NCI-H128 (cell line): ENCODE results near the gene GRIPAP1.
A peak's percentile ranks its signal among the peaks of the same experiment; 100 is the strongest.

Experiments
- DNase-seq: peaks from one replicate; lab custom pipeline; 2025; ENCODE audit not compliant: unreplicated experiment; lab: John Stamatoyannopoulos, UW

The GRIPAP1 gene

DNA sequence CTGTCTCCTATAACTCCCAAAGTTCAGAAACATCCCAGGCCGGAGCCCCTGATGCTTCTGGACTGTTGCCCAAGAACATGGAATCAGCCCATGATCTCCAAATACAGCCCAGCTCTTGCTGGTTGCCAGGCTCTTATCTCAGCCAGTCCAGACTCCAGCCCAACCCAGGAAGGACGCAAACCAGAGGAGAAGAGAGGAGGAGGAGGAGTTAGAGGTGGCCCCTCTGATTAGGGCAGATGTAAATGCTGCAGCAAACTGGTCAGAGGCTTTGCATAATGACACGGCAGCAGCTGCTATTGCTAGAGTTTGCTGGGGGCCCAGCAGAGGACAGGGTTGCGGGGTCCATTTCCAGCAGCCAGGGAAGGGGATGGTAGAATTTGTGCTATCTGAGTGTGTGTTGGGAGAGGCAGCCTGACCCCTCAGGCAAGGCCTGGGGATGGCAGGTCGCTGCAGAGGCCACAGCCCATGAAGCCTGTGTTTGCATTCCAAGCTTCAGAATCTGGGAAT, 40.4 kb downstream of the GRIPAP1 start:
- no peak for DNase-seq

DNA sequence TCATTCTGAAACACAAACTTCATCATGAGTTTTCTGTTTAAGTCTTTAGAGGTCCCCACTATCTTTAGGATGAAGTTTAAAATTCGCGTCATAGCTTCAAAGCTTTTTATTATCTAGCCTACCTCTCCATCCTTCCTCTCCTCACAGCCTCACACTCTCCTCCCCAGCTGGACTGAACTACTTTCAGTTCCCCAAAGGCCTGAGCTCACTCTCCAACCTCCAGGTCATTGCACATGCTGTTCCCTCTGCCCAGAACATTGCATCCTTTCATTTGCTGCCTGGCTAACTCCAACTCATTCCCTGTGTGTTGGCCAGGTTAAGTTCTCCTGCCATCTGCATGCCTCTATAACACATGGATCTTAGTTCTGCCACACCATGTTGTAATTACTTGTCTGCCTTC, 41.8 kb downstream of the GRIPAP1 start:
- no peak for DNase-seq

DNA sequence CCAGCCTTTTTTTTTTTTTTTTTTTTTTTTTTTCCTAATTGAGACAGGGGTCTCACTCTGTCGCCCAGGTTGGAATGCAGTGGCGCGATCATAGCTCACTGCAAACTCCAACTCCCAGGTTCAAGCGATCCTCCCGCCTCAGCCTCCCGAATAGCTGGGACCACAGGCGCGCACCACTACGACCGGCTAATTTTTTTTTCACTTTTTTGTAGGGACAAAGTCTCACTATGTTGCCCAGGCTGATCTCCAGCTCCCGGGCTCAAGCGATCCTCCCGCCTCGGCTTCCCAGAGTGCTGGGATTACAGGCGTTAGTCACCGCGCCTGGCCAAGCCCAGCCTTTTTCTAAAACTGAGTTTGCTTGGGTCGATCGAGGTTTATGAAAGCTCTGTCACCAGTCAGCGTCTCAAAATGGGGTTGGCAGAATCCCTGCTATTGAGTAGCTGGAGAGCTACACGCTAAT, 43.4 kb downstream of the GRIPAP1 start:
- DNase-seq, result no peak

DNA sequence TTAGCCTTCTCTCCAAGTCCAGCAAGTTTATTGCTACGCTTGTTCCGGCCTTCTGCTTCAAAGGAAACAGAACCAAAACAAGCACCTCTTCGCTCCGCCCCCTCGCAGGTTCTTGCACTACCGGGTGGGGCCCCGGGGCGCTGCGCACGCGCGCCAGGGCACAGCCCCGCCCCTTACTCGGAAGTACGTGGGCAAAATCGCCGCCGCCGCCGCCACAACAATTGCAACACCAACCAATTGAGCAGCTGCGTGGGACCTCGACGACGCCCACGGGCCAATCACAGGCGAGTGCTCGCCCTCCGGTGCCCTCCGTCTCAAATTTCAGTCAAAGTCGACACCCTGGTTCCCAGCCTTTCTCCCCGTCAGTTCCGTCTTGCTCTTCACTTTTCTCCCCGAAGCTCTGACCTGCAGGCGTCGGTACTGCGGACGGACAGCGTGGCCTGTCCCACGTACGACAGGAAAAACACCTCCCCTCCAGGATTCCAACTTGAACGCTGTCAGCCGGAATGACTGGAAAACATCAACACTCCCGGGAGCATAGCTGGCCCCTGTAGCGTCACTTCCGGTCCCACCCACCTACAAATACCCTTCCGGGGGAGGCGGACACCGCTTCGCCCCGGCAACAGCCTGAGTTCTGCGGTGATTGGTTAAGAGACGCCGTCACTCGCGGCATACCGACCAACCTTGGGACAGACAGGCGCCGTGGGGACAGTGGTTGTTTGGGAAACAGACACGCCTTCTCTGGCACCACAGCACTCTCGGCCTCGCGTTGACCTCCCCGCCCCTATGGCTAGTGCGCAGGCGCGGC, 44.0 kb downstream of the GRIPAP1 start:
- DNase-seq, result peak; percentile 95

DNA sequence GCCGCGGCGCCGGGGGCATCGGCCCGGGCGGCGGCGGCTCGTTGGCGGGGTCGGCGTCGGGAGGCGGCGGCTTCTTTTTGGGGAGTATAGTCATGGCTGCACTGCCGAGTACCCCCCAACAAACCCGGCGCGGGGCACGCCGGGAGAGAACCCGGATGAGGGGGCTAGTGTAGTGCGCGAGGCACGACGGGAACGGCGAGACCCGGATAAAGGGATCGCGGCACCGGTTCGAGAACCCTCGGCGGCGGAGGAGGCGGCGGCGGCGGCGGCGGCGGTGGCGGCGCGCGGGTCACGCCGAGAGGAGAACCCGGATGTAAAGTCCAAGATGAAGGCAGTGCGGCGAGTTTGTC, 44.6 kb downstream of the GRIPAP1 start, which contains the start of gene OTUD5:
OTUD5 (minus strand) TSS at position 131 of the 350 bp plus-strand sequence; CDS start at position 94, 37 bp downstream.
- DNase-seq, result peak; percentile 58

DNA sequence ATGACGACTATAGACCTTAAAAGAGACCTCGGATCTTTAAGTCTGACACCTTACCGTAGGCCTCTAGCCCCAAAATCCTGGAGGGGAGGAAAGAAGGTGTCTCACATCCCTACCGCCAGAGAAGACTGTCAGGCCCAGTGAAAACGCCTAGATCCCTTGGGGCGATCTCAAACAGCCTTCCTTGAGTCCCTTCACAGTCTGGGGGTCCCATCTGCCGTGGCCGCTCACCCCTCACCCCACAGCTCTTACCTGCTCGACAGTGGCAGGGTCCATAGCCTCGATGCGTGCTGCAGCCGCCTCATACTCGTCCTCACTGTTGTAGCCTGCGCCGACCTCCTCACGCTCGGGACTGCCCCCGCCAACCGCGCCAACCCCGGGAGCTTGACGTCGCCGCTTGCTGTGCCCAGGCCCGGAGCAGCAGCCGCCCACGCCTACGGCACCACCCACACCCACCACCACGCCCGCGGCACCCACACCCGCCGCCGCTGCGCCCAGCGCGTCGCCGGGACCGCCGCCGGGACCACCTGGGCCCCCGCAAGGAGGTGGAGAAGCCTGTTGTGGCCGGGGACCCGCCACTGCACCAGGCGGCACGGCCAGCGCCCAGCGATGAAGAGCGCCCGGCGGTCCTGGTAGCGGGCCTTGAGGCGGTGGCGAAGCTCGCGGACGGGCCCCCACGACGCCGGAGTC, 45.2 kb downstream of the GRIPAP1 start:
- DNase-seq, result no peak

DNA sequence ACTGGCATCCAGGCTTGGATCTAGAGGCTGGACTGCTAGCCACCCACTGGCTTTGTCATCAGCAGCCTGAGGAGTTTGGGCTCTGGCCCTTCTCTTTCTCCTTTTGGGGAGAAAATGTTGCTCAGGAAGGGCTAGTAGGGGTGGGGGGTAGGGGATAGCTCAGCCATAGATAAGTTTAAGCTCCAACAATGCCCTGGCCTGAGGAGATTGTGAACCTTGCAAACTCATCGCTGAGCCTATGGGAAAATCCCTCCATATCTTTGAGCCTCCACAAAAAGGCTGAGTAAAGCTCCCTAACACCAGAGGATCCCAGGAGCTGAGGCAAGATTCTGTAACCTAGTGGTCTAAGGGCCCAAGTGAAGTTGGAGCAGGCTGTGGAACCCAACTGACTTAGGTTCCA, 53.5 kb downstream of the GRIPAP1 start:
- no peak for DNase-seq

DNA sequence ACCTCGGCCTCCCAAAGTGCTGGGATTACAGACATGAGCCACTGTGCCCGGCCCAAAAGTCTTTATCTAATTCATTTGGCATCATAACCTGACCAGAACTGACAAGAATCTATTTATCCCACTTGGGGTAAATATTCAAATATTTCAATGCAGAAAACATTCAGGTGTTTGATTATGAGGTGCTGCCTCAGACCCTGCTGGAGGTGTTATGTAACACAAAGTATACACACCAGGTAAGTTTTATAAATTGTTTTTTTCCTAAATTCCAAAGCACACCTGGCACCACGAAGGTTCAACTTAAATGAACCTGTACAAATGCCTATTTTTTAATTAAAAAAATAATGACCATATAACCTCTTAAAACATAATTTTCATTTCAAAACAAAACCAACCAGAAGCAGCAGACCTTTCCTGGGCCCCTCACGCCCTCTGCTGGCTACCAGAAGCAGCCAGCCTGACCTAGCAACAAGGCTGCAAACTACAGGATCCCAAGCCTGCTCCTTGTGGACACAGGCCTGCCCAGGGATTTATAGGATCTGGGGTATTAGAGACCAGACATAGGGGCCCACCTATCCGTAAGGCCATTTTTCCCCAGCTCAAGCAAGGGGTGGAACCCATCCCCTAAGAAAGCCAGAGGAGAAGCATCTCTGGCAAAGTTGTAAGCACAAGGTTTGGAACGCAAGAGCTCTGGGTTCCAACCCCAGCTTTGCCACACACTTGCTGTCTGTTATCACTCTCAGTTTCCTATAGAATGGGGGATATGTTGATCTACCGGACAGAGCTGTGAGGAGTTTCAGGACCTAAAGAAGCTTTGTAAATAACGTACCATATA, 56.3 kb downstream of the GRIPAP1 start:
- peak; percentile 2 for DNase-seq

DNA sequence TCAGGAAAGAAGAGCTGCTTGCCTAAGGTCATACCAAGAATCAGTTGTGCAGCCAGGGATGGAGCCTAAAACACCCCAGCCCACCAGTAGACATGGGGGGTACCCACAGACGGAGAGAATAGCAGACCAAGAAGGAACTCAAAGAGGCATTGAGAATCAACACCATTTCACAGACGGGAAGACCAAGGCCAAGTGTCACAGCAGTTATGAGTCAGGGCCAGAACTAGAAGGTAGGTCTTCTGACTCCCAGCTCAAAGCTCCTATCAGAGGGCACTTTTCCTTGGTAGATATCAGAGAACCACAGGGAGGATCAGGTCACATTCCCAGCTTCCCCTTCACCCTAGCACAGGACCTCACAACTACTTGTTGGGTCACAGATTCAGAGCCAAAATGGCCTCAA, 59.2 kb downstream of the GRIPAP1 start:
- no peak for DNase-seq

DNA sequence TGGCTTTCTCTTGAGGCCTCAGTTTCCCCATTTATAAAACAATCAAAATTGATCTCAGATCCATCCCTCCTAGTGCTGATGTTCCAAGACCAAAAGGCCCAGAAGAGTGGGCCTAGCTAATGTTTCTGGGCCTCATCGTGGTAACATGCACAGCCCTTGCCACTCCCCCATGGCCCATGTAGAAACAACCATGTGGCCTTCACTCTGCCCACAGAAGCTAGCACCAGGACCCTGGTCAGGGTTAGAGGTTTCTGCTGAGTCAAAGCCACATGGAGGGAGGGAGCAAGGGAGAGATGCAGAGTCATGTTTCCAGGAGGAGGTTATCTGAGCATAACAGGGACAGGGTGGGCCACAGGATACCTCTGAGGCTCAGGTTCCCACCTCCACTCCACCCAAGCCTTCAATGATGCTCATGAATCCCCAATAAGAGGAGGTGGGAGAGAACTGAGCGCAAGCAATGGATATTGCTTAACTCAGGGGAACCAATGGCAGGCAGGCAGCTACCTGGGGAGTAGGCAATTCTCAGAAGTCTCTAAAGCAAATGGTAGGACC, 61.6 kb downstream of the GRIPAP1 start:
- no peak for DNase-seq

DNA sequence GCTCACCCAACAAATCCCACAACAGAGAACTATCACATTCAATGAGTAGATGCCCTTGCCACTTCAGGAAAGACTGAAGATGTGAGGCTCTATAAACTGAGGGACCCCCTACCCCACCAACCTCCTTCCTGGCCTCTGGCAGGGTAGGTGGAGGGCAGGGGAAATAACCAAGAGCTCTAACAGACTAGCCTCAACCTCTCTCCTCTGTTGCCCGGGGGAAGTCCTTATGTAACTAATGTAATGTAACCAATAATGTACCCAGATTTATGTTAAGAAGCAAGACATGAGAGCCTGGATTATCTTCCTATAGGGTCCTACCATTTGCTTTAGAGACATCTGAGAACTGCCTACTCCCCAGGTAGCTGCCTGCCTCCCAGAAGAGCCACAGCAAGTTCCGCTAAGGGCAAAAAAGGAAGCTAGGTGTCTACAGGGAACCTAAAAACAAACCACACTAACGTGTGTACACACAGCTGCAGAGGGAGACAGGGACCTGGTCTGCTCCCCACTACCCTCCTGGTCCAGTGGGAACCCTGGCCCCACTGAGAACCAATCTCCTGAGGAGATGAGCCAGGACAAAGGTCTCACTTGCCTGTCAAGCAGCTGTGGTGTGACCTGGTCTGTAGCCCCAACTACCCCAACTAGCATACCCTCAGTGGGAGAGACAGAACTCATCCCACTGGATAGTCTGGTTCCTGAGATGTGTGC, 62.4 kb downstream of the GRIPAP1 start:
- no peak for DNase-seq

DNA sequence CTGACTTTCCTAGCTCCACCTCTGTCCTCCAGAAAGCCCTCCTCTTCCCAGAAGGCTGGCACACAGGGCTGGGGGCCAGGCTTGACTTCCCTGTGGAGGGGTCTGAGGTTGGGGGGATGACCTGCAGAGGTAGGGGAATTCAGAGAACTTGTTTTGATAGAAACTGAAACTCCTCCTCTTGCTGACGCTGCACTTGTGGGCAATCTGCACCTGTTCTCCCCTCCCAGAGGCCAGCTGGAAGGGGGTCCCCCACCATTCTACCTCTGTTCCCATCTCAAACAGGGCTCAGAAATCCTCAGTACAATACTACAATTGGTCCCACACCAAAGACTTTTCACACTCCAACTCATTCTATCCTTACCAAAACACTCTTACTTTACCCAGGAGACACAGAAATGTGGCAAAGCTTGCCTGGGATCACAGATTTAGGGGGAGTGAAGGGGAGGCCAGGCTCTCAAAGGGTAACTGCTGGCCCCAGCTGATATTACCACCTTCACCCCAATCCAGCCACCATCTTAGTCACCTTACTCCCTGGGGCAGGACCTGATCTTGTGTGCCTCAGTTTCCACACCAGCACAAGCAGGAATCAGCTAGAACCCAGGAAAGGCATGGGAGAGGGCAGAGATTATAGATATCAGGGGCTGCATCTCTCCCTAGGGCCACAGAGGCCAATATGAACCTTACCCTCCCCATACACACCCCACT, 63.2 kb downstream of the GRIPAP1 start:
- no peak for DNase-seq

DNA sequence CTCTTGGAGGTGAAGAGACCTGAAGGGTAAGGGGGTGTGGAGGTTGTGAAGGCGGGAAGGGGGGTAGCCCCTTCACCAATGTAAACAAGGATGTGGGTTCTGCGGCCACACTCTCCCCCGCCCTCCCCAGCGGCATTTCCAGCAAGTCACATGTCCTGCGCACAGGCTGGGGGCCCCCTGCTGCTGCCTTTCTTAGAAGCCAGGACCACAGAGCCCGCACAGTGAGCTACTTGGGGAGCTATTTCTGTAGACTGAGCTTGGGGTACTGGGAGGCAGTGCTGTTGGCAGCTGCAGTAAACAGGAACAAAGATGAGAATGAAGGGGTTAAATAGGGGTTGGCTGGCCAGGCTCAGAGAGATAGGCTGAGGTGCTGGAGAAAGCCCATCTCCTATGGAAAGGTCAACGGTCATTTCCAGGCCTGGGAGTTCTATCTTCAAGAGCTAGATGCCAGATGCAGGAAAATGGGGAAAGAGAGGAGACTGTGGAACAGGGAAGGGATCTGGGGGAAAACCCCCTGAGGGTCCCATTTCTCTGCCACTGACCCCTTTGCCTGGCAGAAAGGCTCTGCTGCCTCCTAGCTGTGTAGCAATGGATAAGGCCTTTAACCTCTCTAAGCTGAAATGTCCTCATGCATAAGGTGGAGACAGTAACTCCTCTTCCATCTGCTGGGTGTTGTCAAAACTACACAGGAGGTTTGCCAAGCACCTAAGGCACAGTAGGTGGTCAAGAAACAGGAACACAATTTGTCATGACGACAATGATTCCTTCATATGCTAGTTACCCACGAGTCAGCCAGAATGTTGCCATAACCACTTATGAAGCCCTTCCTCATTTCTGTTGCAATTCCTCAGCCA, 64.8 kb downstream of the GRIPAP1 start:
- DNase-seq, result no peak

DNA sequence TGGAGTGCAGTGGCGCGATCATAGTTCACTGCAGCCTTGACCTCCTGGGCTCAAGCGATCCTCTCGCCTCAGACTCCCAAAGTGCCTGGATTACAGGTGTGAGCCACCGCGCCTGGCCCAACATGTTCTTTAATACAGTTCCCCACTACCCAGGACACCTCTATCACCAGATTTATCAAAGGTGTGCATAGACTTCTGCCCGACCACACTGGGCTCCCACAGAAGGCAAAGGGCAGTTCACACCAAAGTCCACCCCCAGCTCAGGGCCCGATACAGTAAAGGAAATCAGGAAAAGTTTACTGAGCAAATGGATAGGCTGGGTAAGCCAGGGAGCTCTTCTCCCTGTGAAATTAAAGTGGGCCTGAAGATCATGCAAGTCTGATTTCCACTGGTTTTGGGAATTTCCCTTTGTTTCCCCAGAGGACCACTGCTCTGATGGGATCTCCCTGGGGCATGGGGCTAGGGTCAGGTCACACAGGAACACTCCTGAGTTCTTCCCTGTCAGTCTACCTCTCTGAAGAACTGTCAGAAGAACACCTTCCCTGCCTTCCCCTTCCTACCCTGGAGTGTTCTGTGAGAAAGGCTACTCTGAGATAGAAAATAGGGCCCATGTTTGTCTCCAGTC, 65.5 kb downstream of the GRIPAP1 start:
- no peak for DNase-seq

DNA sequence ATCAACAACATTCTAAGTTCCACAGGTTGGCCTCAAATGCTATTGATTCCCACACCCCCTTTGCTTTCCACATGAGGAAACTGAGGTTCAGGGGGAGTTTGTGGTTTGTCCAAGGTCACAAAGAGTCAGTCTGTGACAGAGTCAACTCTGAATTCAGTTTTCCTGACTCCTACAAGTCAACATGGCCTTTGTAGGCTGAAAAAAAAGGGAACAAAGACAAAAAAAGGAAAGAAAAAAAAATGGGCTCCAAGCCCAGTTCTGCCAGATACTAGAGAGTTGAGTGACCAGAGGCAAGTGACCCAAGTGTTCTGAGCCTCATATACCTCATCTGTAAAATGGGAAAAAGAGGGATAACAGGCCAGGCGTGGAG, 66.8 kb downstream of the GRIPAP1 start:
- DNase-seq, result no peak

DNA sequence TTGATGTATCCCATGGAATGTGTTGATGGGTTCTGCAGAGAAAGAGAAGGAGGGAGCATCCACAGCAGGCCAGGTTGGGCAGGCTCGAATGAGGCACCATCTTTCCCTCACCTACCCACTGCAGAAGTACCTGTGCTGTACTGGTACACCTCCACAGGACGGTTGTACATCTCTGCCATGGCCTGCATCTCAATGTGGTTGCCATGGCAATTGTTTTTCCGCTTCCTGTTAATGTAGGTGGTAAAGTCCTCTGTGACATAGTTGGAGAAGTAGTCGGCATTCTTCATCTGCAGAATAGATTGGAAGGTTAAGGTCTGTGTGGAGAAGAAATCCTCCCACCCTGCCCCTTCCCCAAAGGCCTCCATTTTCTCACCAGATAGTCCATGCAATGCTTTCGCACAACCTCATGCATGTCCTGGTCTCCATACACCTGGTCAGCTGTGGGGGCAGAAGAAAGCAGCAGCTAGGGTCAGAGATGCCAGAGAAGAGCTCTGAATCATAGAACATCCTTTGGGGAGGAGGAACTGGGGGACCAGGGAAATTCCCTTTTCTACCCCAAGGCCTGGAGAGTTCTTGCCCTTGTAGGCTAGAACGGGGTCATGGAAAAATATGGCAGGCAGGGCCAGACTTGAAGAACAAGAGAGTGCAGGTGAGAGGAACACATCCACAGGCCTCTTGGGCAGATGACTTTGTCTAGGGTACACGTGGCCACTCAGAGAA, 67.3 kb downstream of the GRIPAP1 start:
- DNase-seq, result no peak

DNA sequence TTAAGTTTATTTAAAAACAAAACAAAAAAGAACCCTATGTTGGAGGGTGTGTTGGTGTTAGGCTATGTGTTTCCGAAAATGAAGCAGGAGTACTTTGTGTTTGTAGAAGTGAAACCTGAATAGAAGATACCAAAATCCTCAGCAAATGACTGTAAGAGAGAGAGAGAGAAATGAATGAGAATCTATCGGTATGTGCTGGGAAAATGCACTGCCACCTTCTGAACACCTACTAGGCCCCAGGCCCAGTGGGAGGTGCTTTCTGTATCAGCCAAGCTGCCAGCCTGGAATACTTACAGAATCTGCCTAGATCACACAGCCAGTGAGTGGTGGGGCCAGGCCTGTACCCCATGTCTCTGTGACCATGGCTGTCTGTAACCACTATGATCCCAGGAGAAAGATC, 68.3 kb downstream of the GRIPAP1 start:
- no peak for DNase-seq
